Adrenal gland (tissue), 12 donors: ENCODE measurements around the gene NUAK2. TPM values are rescaled to one million over a fixed set of nuclear protein-coding genes. Genes with fewer than 3 reads are reported as not detected.

ENCODE experiments used
- DNase-seq, 7 donors: peaks; one replicate each; pipeline ENCODE4 v3.0.0-alpha.2; 2019 to 2020
- H3K27ac ChIP-seq, 5 donors: fragments of 200-600 bp; sonication (generic) in 4 of 5; 1 replicate in 3 of 5; 2 replicates in 2 of 5; pipeline versions ENCODE4 v1.5.1 to v1.8.0; 2016 to 2020; ENCODE audit warnings: mild to moderate bottlenecking in 1 of 5
- H3K27me3 ChIP-seq: fragments of 200-600 bp; 2 replicates; pipeline ENCODE4 v1.8.0; 2021
- H3K36me3 ChIP-seq, 2 donors: fragments of 200-600 bp; replicated peaks in 1 of 2; 1 replicate in 1 of 2; 2 replicates in 1 of 2; pipeline versions ENCODE4 v1.5.1 to v1.8.0; 2018 to 2022
- H3K4me1 ChIP-seq, 2 donors: fragments of 200-600 bp; replicated peaks in 1 of 2; 1 replicate in 1 of 2; 2 replicates in 1 of 2; pipeline versions ENCODE4 v1.5.1 to v1.8.0; 2018 to 2021
- H3K4me3 ChIP-seq, 4 donors: fragments of 200-600 bp; sonication (generic) in 3 of 4; one replicate each; pipeline ENCODE4 v1.5.1; 2016 to 2018
- H3K9me3 ChIP-seq, 3 donors: fragments of 200-600 bp; sonication (generic) in 1 of 3; replicated peaks in 1 of 3; 1 replicate in 2 of 3; 2 replicates in 1 of 3; pipeline versions ENCODE4 v1.5.1 to v1.8.0; 2016 to 2021
- POLR2A ChIP-seq, 2 donors: fragments of 450-650 bp; IDR thresholded peaks; one replicate each; pipeline ENCODE4 v1.6.1; 2017; ENCODE audit warnings: antibody characterized with exemption in 2 of 2, mild to moderate bottlenecking in 2 of 2, moderate library complexity in 1 of 2
- WGBS, 4 donors: extraction: QIAGEN DNeasy Blood & Tissue Kit in 2 of 4; methylation state at CpG; one replicate each; pipeline versions ENCODE4 v1.1.5 to v1.1.7; 2013 to 2017; 5-methylcytosine and 5-hydroxymethylcytosine counted together
- intact Hi-C, 2 donors: fragments of 100-400 bp; cut with DNase I; formaldehyde crosslinking; loops; one replicate each; pipeline versions ENCODE4 v1.14.1 to v1.15.0; 2022 to 2023
- polyA plus RNA-seq, 3 donors: library from polyadenylated mRNA; stranded (reverse); fragments of 200-250 nt in 2 of 3; fragments of 350-450 nt in 1 of 3; fragmentation: Illumina TruSeq in 1 of 3; extraction: RNeasy Lipid Tissue Mini Kit (QIAGEN cat#74804) in 1 of 3; gene quantifications; one replicate each; pipeline ENCODE4 v1.2.3, GENCODE V29; 2013 to 2014
- total RNA-seq, 9 donors: library from RNA; depleted of rRNA in 4 of 9; stranded (reverse); fragments of >200 nt in 4 of 9; fragments of 120-200 nt in 1 of 9; fragmentation: NEBNext Ultra II Directional in 1 of 9; extraction: Animal tissue kit (Norgen Biotek cat#: 25700) in 1 of 9; gene quantifications; one replicate each; pipeline versions ENCODE4 v1.1.0 to v1.2.4, GENCODE V29; 2013 to 2023
- TF ChIP-seq, protein P1 (sequence below), 6 experiments: fragments of 450-650 bp in 4 of 6; fragments of 200-600 bp in 2 of 6; sonication (generic) in 1 of 6; IDR thresholded peaks; 1 replicate in 5 of 6; 2 replicates in 1 of 6; pipeline versions ENCODE4 v1.5.1 to v1.8.0; 2016 to 2021; ENCODE audit warnings: antibody characterized with exemption in 6 of 6, mild to moderate bottlenecking in 2 of 6, moderate library complexity in 1 of 6
- donor health status: healthy with polysubstance abuse.
- donor health status: Bipolar disorder and iron deficiency.
- donor health status: DM: yes; HTN: yes; CAD: no.
- donor health status: DM: no; HTN: no; CAD: no.
- donor health status: DM: no; HTN: no; CAD: no.
- donor health status: DM: yes; HTN: yes; CAD: no.

The NUAK2 gene
- total and polyA plus RNA-seq, 12 donors: 0.95 to 9.9 (median 4.0) TPM

GRCh38 chr1:205319081-205320018, 2.2 kb downstream of the NUAK2 start:
- Histone ChIP-seq H3K9me3 (no peaks in the 10 kb centered on the region), H3K4me1 (peaks cover 40 to 68% of the 10 kb centered on the region in 2 donors), H3K27ac (peak overlapping the region; percentile 14 to 85 (median 65)), H3K27me3 (no peaks in the 10 kb centered on the region), H3K4me3 (peak overlapping the region in 1 of 4 donors; percentile 41), H3K36me3 (no peaks in the 10 kb centered on the region)
- intact Hi-C loops: no loop called here
- 8 to 16% (median 14%) methylated on average over 5 to 6 of the region's 6 CpGs for WGBS, 4 donors
- peak; percentile 72 to 95 (median 85) for DNase-seq
- TF ChIP-seq, protein P1, sequence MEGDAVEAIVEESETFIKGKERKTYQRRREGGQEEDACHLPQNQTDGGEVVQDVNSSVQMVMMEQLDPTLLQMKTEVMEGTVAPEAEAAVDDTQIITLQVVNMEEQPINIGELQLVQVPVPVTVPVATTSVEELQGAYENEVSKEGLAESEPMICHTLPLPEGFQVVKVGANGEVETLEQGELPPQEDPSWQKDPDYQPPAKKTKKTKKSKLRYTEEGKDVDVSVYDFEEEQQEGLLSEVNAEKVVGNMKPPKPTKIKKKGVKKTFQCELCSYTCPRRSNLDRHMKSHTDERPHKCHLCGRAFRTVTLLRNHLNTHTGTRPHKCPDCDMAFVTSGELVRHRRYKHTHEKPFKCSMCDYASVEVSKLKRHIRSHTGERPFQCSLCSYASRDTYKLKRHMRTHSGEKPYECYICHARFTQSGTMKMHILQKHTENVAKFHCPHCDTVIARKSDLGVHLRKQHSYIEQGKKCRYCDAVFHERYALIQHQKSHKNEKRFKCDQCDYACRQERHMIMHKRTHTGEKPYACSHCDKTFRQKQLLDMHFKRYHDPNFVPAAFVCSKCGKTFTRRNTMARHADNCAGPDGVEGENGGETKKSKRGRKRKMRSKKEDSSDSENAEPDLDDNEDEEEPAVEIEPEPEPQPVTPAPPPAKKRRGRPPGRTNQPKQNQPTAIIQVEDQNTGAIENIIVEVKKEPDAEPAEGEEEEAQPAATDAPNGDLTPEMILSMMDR (IDR thresholded peaks at IDR 0.05): no peak
- peak in 1 of 2 donors; percentile 32 for TF ChIP-seq POLR2A (IDR thresholded peaks at IDR 0.05)

DNA sequence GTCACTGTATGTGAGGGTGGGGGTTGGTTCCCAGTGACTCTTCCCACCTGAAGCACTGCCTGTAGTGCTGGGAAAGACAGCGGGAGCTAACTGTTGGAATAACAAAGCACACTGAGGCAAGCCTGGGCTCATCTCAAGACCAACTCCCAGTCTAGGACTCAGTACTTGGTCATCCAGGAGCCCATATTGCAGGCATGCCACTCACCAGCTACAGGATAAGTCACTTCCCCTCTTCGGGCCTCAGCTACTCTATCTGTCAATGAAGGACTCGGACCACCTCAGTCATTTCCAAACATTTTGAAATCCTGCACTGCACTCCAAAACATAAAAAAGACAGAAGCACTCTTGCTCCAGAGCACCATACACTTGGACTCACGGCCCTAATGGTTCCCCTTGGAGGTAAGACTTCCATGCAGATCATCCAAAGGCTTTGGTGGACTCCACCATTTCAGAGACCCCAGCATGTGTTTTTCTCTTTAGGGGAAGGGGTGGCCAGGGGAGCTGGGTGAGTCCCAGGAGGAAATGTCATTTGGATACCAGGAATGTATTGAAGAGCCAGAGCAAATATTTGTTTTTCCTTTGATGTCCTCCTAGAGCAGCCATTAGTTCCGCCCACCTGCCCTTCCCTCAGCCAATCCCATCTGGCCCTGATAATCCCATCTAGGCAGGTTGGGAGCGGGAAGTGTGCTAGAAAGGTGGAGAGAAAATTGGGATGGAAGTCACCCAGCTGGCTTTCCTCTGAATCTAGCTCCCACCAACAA, 3.1 kb downstream of the NUAK2 start:
- H3K4me1 ChIP-seq: peaks cover 45 to 77% of the 10 kb centered on the region in 2 donors
- 81 to 88% (median 83%) methylated on average over 5 to 6 of the region's 6 CpGs for WGBS, 4 donors
- H3K27me3 ChIP-seq: no peaks in the 10 kb centered on the region
- TF ChIP-seq POLR2A (IDR thresholded peaks at IDR 0.05): no peak
- TF ChIP-seq, protein P1 (IDR thresholded peaks at IDR 0.05): no peak
- H3K27ac ChIP-seq: peak overlapping the region in 4 of 5 donors; percentile 13 to 85 (median 70)
- H3K4me3 ChIP-seq: no peak overlapping the region
- intact Hi-C loops: no loop called here
- DNase-seq: no peak
- H3K36me3 ChIP-seq: no peaks in the 10 kb centered on the region
- H3K9me3 ChIP-seq: no peaks in the 10 kb centered on the region

DNA sequence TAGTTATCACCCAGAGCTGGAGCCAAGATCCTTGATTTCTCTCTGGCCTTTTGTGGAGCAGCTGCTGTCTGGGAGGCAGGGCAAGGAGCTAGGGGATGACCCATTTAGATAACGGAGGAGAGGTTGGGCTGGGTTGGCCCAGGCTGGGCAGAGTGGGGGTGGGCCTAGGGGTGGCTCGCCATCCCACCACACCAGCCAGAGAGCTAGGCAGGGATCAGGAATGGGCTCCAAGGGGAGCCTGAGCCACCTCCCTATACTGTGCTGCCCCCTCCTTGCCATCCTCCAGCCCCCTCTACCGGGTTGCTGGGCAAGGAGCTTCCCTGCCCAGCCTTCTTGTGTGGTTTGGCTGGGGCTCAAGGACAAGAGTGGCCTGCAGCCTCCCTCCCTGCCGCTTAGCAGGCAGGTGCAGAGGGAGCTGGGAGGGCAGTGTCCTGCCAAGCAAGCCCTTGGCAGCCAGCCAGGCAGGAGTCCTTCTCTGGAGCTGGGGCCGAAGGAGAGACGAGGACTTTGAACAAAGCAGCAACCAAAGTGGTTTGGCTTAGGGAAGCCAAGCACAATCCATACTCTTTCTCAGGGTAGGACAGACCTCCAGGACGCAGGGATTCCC, 4.1 kb downstream of the NUAK2 start:
- H3K27me3 ChIP-seq: no peaks in the 10 kb centered on the region
- H3K9me3 ChIP-seq: no peaks in the 10 kb centered on the region
- 19 to 35% (median 27%) methylated on average over 3 to 7 of the region's 7 CpGs for WGBS, 4 donors
- peak; percentile 84 to 96 (median 93) for DNase-seq
- intact Hi-C loops: no loop called here
- H3K36me3 ChIP-seq: no peaks in the 10 kb centered on the region
- peak overlapping the region in 1 of 4 donors; percentile 4 for H3K4me3 ChIP-seq
- peak overlapping the region in 4 of 5 donors; percentile 13 to 85 (median 70) for H3K27ac ChIP-seq
- peaks cover 49 to 85% of the 10 kb centered on the region in 2 donors for H3K4me1 ChIP-seq
- no peak for TF ChIP-seq POLR2A (IDR thresholded peaks at IDR 0.05)
- TF ChIP-seq, protein P1 (IDR thresholded peaks at IDR 0.05): no peak
